ENCODE results near the gene ALG13.

ALG13 gene

GRCh38 chrX:111778591-111778990, 97.6 kb downstream of the ALG13 start:
- Histone ChIP-seq H3K4me1 (ENCODE audit: control insufficient read depth, insufficient read depth, low read length) (no peaks in the 10 kb centered on the region), H3K4me3 (ENCODE audit: low read depth, low read length) (no peak overlapping the region), H3K9me3 (ENCODE audit: control insufficient read depth, insufficient read depth, low read depth, low read length) (no peaks in the 10 kb centered on the region), H3K27ac (ENCODE audit: extremely low read depth, low read depth, low read length) (no peak overlapping the region), H3K36me3 (ENCODE audit: control insufficient read depth in 2 of 2, insufficient read depth in 1 of 2, low read length in 2 of 2) (no peaks in the 10 kb centered on the region)
- POLR2A ChIA-PET = no interaction called here
- TF ChIP-seq ZNF211 (tag by site-specific recombination; IDR thresholded peaks at IDR 0.05; ENCODE audit: low read depth) (no peak), ZNF157 (tag by site-specific recombination; IDR thresholded peaks at IDR 0.05) (no peak), BCL6B (tag by site-specific recombination; IDR thresholded peaks at IDR 0.05) (no peak), ZNF341 (tag by site-specific recombination; IDR thresholded peaks at IDR 0.05; ENCODE audit: low read depth) (no peak), ZNF529 (tag by site-specific recombination; IDR thresholded peaks at IDR 0.05; ENCODE audit: insufficient replicate concordance) (no peak), HOXD13 (CRISPR knock-in tag; IDR thresholded peaks at IDR 0.05; ENCODE audit: borderline replicate concordance) (no peak), ZFP69B (tag by site-specific recombination; IDR thresholded peaks at IDR 0.05) (no peak), SALL2 (tag by site-specific recombination; IDR thresholded peaks at IDR 0.05; ENCODE audit: borderline replicate concordance) (no peak), ZNF214 (tag by site-specific recombination; IDR thresholded peaks at IDR 0.05; ENCODE audit: borderline replicate concordance) (no peak), ZNF544 (tag by site-specific recombination; IDR thresholded peaks at IDR 0.05) (no peak)
- TF ChIP-seq, protein P1, sequence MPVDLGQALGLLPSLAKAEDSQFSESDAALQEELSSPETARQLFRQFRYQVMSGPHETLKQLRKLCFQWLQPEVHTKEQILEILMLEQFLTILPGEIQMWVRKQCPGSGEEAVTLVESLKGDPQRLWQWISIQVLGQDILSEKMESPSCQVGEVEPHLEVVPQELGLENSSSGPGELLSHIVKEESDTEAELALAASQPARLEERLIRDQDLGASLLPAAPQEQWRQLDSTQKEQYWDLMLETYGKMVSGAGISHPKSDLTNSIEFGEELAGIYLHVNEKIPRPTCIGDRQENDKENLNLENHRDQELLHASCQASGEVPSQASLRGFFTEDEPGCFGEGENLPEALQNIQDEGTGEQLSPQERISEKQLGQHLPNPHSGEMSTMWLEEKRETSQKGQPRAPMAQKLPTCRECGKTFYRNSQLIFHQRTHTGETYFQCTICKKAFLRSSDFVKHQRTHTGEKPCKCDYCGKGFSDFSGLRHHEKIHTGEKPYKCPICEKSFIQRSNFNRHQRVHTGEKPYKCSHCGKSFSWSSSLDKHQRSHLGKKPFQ (tag by site-specific recombination; IDR thresholded peaks at IDR 0.05) = no peak
- TF ChIP-seq, protein P2, sequence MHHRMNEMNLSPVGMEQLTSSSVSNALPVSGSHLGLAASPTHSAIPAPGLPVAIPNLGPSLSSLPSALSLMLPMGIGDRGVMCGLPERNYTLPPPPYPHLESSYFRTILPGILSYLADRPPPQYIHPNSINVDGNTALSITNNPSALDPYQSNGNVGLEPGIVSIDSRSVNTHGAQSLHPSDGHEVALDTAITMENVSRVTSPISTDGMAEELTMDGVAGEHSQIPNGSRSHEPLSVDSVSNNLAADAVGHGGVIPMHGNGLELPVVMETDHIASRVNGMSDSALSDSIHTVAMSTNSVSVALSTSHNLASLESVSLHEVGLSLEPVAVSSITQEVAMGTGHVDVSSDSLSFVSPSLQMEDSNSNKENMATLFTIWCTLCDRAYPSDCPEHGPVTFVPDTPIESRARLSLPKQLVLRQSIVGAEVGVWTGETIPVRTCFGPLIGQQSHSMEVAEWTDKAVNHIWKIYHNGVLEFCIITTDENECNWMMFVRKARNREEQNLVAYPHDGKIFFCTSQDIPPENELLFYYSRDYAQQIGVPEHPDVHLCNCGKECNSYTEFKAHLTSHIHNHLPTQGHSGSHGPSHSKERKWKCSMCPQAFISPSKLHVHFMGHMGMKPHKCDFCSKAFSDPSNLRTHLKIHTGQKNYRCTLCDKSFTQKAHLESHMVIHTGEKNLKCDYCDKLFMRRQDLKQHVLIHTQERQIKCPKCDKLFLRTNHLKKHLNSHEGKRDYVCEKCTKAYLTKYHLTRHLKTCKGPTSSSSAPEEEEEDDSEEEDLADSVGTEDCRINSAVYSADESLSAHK (tag by site-specific recombination; IDR thresholded peaks at IDR 0.05) = no peak
- CTCF ChIA-PET = no interaction called here

- Histone ChIP-seq H3K9me3 (ENCODE audit: control insufficient read depth, insufficient read depth, low read depth, low read length) (no peaks in the 10 kb centered on the region), H3K4me3 (ENCODE audit: low read depth, low read length) (no peak overlapping the region), H3K36me3 (ENCODE audit: control insufficient read depth in 2 of 2, insufficient read depth in 1 of 2, low read length in 2 of 2) (no peaks in the 10 kb centered on the region), H3K27ac (ENCODE audit: extremely low read depth, low read depth, low read length) (no peak overlapping the region), H3K4me1 (ENCODE audit: control insufficient read depth, insufficient read depth, low read length) (no peaks in the 10 kb centered on the region)
- ChIA-PET POLR2A (no interaction called here), CTCF (no interaction called here)
- TF ChIP-seq SCRT2 (tag by site-specific recombination; IDR thresholded peaks at IDR 0.05) (no peak), ZFP41 (tag by site-specific recombination; IDR thresholded peaks at IDR 0.05; ENCODE audit: borderline replicate concordance) (no peak), ZNF600 (tag by site-specific recombination; IDR thresholded peaks at IDR 0.05) (no peak), ZNF558 (tag by site-specific recombination; IDR thresholded peaks at IDR 0.05) (no peak), ZNF184 (tag by site-specific recombination; IDR thresholded peaks at IDR 0.05) (no peak), OSR2 (tag by site-specific recombination; IDR thresholded peaks at IDR 0.05) (no peak), ZNF670 (tag by site-specific recombination; IDR thresholded peaks at IDR 0.05; ENCODE audit: low read depth) (no peak), TRIM28 (IDR thresholded peaks at IDR 0.05; ENCODE audit: borderline replicate concordance, low read length) (no peak)
- TF ChIP-seq, protein P3, sequence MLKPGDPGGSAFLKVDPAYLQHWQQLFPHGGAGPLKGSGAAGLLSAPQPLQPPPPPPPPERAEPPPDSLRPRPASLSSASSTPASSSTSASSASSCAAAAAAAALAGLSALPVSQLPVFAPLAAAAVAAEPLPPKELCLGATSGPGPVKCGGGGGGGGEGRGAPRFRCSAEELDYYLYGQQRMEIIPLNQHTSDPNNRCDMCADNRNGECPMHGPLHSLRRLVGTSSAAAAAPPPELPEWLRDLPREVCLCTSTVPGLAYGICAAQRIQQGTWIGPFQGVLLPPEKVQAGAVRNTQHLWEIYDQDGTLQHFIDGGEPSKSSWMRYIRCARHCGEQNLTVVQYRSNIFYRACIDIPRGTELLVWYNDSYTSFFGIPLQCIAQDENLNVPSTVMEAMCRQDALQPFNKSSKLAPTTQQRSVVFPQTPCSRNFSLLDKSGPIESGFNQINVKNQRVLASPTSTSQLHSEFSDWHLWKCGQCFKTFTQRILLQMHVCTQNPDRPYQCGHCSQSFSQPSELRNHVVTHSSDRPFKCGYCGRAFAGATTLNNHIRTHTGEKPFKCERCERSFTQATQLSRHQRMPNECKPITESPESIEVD (tag by site-specific recombination; IDR thresholded peaks at IDR 0.05) = no peak
These were observed 98.6 kb downstream of the ALG13 start for GRCh38 chrX:111779582-111779981.

Data from HEK293 (cell line).